ENCODE data around the gene SLC25A21. TPM values are rescaled to one million over a fixed set of nuclear protein-coding genes. Genes with fewer than 3 reads are reported as not detected.

The SLC25A21 gene
- 0.26 and 0.50 TPM in 2 replicates for total RNA-seq
- polyA plus RNA-seq, result 0.62 and 1.0 TPM in 2 replicates
- polyA plus RNA-seq (2012), result 0.51 and 1.0 TPM in 2 replicates
- not detected in 2 replicates for polyA minus RNA-seq (ENCODE audit: low replicate concordance)

GRCh38 chr14:37172024-37172869 lies at the start of gene SLC25A21:
TSS of gene SLC25A21 (minus strand) at chr14:37172606.
- DNase-seq (ENCODE audit: low read depth in 2 of 2), result peak; percentile 85 to 89
- peak within 1 kb of the TSS; percentile 98 for H2AFZ ChIP-seq (ENCODE audit: low read length)
- peak within 1 kb of the TSS; percentile 92 for H3K27ac ChIP-seq (ENCODE audit: insufficient read depth, low read length)
- no peaks in the 10 kb centered on the region for H3K36me3 ChIP-seq (ENCODE audit: control insufficient read depth, insufficient read depth, low read length)
- H3K9ac ChIP-seq (ENCODE audit: insufficient read depth, low read length), result peak within 1 kb of the TSS; percentile 91
- TF ChIP-seq, protein P1, sequence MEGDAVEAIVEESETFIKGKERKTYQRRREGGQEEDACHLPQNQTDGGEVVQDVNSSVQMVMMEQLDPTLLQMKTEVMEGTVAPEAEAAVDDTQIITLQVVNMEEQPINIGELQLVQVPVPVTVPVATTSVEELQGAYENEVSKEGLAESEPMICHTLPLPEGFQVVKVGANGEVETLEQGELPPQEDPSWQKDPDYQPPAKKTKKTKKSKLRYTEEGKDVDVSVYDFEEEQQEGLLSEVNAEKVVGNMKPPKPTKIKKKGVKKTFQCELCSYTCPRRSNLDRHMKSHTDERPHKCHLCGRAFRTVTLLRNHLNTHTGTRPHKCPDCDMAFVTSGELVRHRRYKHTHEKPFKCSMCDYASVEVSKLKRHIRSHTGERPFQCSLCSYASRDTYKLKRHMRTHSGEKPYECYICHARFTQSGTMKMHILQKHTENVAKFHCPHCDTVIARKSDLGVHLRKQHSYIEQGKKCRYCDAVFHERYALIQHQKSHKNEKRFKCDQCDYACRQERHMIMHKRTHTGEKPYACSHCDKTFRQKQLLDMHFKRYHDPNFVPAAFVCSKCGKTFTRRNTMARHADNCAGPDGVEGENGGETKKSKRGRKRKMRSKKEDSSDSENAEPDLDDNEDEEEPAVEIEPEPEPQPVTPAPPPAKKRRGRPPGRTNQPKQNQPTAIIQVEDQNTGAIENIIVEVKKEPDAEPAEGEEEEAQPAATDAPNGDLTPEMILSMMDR (conservative IDR thresholded peaks at IDR 0.05 in 1 of 2, IDR thresholded peaks at IDR 0.05 in 1 of 2; ENCODE audit: low read depth in 1 of 2, low read length in 2 of 2), result peak; percentile 9 to 14
- no peak for TF ChIP-seq EZH2 (IDR thresholded peaks at IDR 0.05; ENCODE audit: low read length, missing control alignments)
- H3K4me2 ChIP-seq (ENCODE audit: extremely low read depth, insufficient read depth, low read length), result peak within 1 kb of the TSS; percentile 94
- H3K9me3 ChIP-seq (ENCODE audit: control insufficient read depth, insufficient read depth, low read depth, low read length), result no peaks in the 10 kb centered on the region
- H4K20me1 ChIP-seq (ENCODE audit: control insufficient read depth, extremely low read depth, insufficient read depth, low read length), result no peaks in the 10 kb centered on the region
- no peaks in the 10 kb centered on the region for H3K27me3 ChIP-seq (ENCODE audit: control insufficient read depth, insufficient read depth, low read length)
- no peaks in the 10 kb centered on the region for H3K4me1 ChIP-seq (ENCODE audit: control insufficient read depth, extremely low read depth, insufficient read depth, low read length)
- H3K4me3 ChIP-seq (replicated peaks in 1 of 4; ENCODE audit: control extremely low read depth in 1 of 4, insufficient read depth in 1 of 4, low read depth in 3 of 4, low read length in 4 of 4), result peak within 1 kb of the TSS; percentile 75 to 98 (median 86)
- H3K79me2 ChIP-seq (ENCODE audit: control insufficient read depth, insufficient read depth, low read length), result no peaks in the 10 kb centered on the region

GRCh38 chr14:37221073-37221472 lies 48.7 kb upstream of the SLC25A21 start:
- Histone ChIP-seq H3K27ac (ENCODE audit: insufficient read depth, low read length) (no peak overlapping the region), H3K79me2 (ENCODE audit: control insufficient read depth, insufficient read depth, low read length) (no peaks in the 10 kb centered on the region), H3K27me3 (ENCODE audit: control insufficient read depth, insufficient read depth, low read length) (no peaks in the 10 kb centered on the region), H2AFZ (ENCODE audit: low read length) (no peak overlapping the region), H3K36me3 (ENCODE audit: control insufficient read depth, insufficient read depth, low read length) (no peaks in the 10 kb centered on the region), H4K20me1 (ENCODE audit: control insufficient read depth, extremely low read depth, insufficient read depth, low read length) (no peaks in the 10 kb centered on the region), H3K4me2 (ENCODE audit: extremely low read depth, insufficient read depth, low read length) (no peak overlapping the region), H3K4me3 (replicated peaks in 1 of 4; ENCODE audit: control extremely low read depth in 1 of 4, insufficient read depth in 1 of 4, low read depth in 3 of 4, low read length in 4 of 4) (no peak overlapping the region), H3K9ac (ENCODE audit: insufficient read depth, low read length) (no peak overlapping the region), H3K4me1 (ENCODE audit: control insufficient read depth, extremely low read depth, insufficient read depth, low read length) (no peaks in the 10 kb centered on the region), H3K9me3 (ENCODE audit: control insufficient read depth, insufficient read depth, low read depth, low read length) (no peaks in the 10 kb centered on the region)
- TF ChIP-seq, protein P1 (conservative IDR thresholded peaks at IDR 0.05 in 1 of 2, IDR thresholded peaks at IDR 0.05 in 1 of 2; ENCODE audit: low read depth in 1 of 2, low read length in 2 of 2), result no peak
- TF ChIP-seq EZH2 (IDR thresholded peaks at IDR 0.05; ENCODE audit: low read length, missing control alignments), result no peak
- DNase-seq (ENCODE audit: low read depth in 2 of 2), result no peak

DNA sequence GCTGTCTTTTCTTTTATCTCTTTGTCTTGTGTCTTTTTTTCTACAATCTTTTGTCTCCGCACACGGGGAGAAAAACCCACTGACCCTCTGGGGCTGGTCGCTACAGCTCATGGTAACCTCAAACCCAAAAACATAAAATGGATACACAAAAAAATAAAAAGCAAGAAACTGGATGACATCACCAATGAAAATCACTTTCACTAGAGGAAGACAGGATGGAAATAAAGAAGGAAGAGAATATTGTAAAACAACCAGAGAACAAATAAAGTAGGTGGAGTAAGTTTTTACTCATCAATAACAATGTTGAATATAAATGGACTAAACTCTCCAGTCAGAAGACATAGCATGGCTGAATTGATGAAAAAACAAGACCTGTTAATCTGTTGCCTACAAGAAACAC lies 42.9 kb upstream of the SLC25A21 start:
- no peak overlapping the region for H3K9ac ChIP-seq (ENCODE audit: insufficient read depth, low read length)
- H3K27ac ChIP-seq (ENCODE audit: insufficient read depth, low read length), result no peak overlapping the region
- no peaks in the 10 kb centered on the region for H3K36me3 ChIP-seq (ENCODE audit: control insufficient read depth, insufficient read depth, low read length)
- no peak overlapping the region for H2AFZ ChIP-seq (ENCODE audit: low read length)
- no peak overlapping the region for H3K4me2 ChIP-seq (ENCODE audit: extremely low read depth, insufficient read depth, low read length)
- no peak for TF ChIP-seq EZH2 (IDR thresholded peaks at IDR 0.05; ENCODE audit: low read length, missing control alignments)
- TF ChIP-seq, protein P1 (conservative IDR thresholded peaks at IDR 0.05 in 1 of 2, IDR thresholded peaks at IDR 0.05 in 1 of 2; ENCODE audit: low read depth in 1 of 2, low read length in 2 of 2), result no peak
- H3K79me2 ChIP-seq (ENCODE audit: control insufficient read depth, insufficient read depth, low read length), result no peaks in the 10 kb centered on the region
- H3K27me3 ChIP-seq (ENCODE audit: control insufficient read depth, insufficient read depth, low read length), result no peaks in the 10 kb centered on the region
- DNase-seq (ENCODE audit: low read depth in 2 of 2), result no peak
- H4K20me1 ChIP-seq (ENCODE audit: control insufficient read depth, extremely low read depth, insufficient read depth, low read length), result no peaks in the 10 kb centered on the region
- no peaks in the 10 kb centered on the region for H3K4me1 ChIP-seq (ENCODE audit: control insufficient read depth, extremely low read depth, insufficient read depth, low read length)
- no peak overlapping the region for H3K4me3 ChIP-seq (replicated peaks in 1 of 4; ENCODE audit: control extremely low read depth in 1 of 4, insufficient read depth in 1 of 4, low read depth in 3 of 4, low read length in 4 of 4)
- H3K9me3 ChIP-seq (ENCODE audit: control insufficient read depth, insufficient read depth, low read depth, low read length), result no peaks in the 10 kb centered on the region
